Stromal cell of bone marrow (primary cell): Measurements from ENCODE around the gene NXPE4.
"Not testable (repeated sequence)": the region's sequence is repeated elsewhere in the genome, so short reads cannot be mapped to it uniquely, and the experiment has no call there.

Experiments used
- DNase-seq: peaks from one replicate; pipeline ENCODE4 v3.0.0-alpha.2; 2012; ENCODE audit warnings: low read depth

NXPE4 gene

GRCh38 chr11:114610550-114610949, 15.0 kb upstream of the NXPE4 start:
- no peak for DNase-seq

- DNase-seq = no peak
Measured at GRCh38 chr11:114609429-114609828, 13.8 kb upstream of the NXPE4 start.

GRCh38 chr11:114608605-114609004, 13.0 kb upstream of the NXPE4 start:
- not testable (repeated sequence) for DNase-seq

GRCh38 chr11:114607753-114608459, 12.3 kb upstream of the NXPE4 start:
- DNase-seq = no peak

GRCh38 chr11:114606802-114607075, 11.2 kb upstream of the NXPE4 start:
- DNase-seq = not testable (repeated sequence)

- DNase-seq = no peak
Measured at GRCh38 chr11:114606003-114606801, 10.6 kb upstream of the NXPE4 start.

- no peak for DNase-seq
Measured at GRCh38 chr11:114605370-114605769, 9.8 kb upstream of the NXPE4 start.

- no peak for DNase-seq
Measured at GRCh38 chr11:114604886-114605285, 9.3 kb upstream of the NXPE4 start.

- no peak for DNase-seq
Measured at GRCh38 chr11:114604179-114604813, 8.7 kb upstream of the NXPE4 start.

- not testable (repeated sequence) for DNase-seq
Measured at GRCh38 chr11:114603151-114603550, 7.6 kb upstream of the NXPE4 start.

GRCh38 chr11:114598461-114598860, 2.9 kb upstream of the NXPE4 start:
- DNase-seq = no peak

- DNase-seq = no peak
Measured at GRCh38 chr11:114596175-114596919, 761 bp upstream of the NXPE4 start.

GRCh38 chr11:114594703-114595102, 883 bp downstream of the NXPE4 start:
- no peak for DNase-seq

- no peak for DNase-seq
Measured at GRCh38 chr11:114587398-114587953, 8.1 kb downstream of the NXPE4 start.

- DNase-seq = no peak
Measured at GRCh38 chr11:114586797-114587196, 8.8 kb downstream of the NXPE4 start.

- DNase-seq = no peak
Measured at GRCh38 chr11:114571712-114572111, 23.9 kb downstream of the NXPE4 start.

- no peak for DNase-seq
Measured at GRCh38 chr11:114569801-114570200, 25.8 kb downstream of the NXPE4 start.

- DNase-seq = no peak
Measured at GRCh38 chr11:114566276-114566675, 29.3 kb downstream of the NXPE4 start.

GRCh38 chr11:114564831-114565230, 30.8 kb downstream of the NXPE4 start:
- no peak for DNase-seq

GRCh38 chr11:114563077-114563476, 32.5 kb downstream of the NXPE4 start:
- peak; percentile 35 for DNase-seq

GRCh38 chr11:114562166-114562916, 33.2 kb downstream of the NXPE4 start:
- no peak for DNase-seq
